ENCODE data around the gene CAMTA1. TPM values are rescaled to one million over a fixed set of nuclear protein-coding genes. Genes with fewer than 3 reads are reported as not detected.

CAMTA1 gene
- total and polyA plus RNA-seq, 9 of the 15 experiments (the other 6 are each of a cell fraction or from before 2014, with no cell fraction given) = 43.9 to 161 (median 65.9) TPM

- Histone ChIP-seq H3K36me3 (ENCODE audit: control insufficient read depth, insufficient read depth, low read length) (no peaks in the 10 kb centered on the region), H3K9ac (ENCODE audit: insufficient read depth in 1 of 2, low read depth in 2 of 2, low read length in 2 of 2) (no peak overlapping the region), H3K4me2 (ENCODE audit: insufficient read depth, low read length) (no peak overlapping the region), H3K79me2 (ENCODE audit: control insufficient read depth, insufficient read depth, low read length) (no peaks in the 10 kb centered on the region), H3K27me3 (ENCODE audit: control insufficient read depth in 2 of 2, insufficient read depth in 2 of 2, low read length in 2 of 2) (peaks cover 34 to 80% of the 10 kb centered on the region in 2 experiments), H3K4me1 (replicated peaks in 1 of 2; ENCODE audit: control insufficient read depth in 2 of 2, insufficient read depth in 2 of 2, low read length in 2 of 2) (no peaks in the 10 kb centered on the region), H2AFZ (ENCODE audit: low read depth, low read length) (no peak overlapping the region), H3K27ac (ENCODE audit: extremely low read depth, low read depth, low read length) (no peak overlapping the region), H3K4me3 (no peak overlapping the region), H3K9me1 (ENCODE audit: control insufficient read depth, insufficient read depth, low read length) (no peaks in the 10 kb centered on the region), H3K9me3 (replicated peaks; ENCODE audit: control insufficient read depth, insufficient read depth, low read depth, low read length) (no peaks in the 10 kb centered on the region), H4K20me1 (replicated peaks; ENCODE audit: control insufficient read depth, insufficient read depth, low read length) (peaks cover 3% of the 10 kb centered on the region)
- ChIA-PET CTCF (ENCODE audit: low intra/inter-chr PET ratio) (no interaction called here), POLR2A (interaction anchor here (0.8 kb wide), 1 partner anchor 142 kb away, joined by 4 read pairs; no protein-coding TSS in a partner anchor)
- in situ Hi-C loops (cut with MboI) = no loop called here
- DNase-seq (ENCODE audit: extremely low read depth in 1 of 4, low spot score in 3 of 4) (no peak), FAIRE-seq (no peak), ATAC-seq (no peak)
- intact Hi-C loops (cut with micrococcal nuclease) = loop anchor here (10.0 kb wide), 1 partner anchor 185 kb away; no protein-coding TSS in a partner anchor
- no peak for TF ChIP-seq BRF1 (IDR thresholded peaks at IDR 0.05; ENCODE audit: borderline replicate concordance, extremely low read depth, insufficient read length)
- no peak for TF ChIP-seq TEAD1 (CRISPR knock-in tag; IDR thresholded peaks at IDR 0.05)
- no peak for TF ChIP-seq CHD4 (IDR thresholded peaks at IDR 0.05; ENCODE audit: insufficient read depth, insufficient replicate concordance, low read depth, low read length, poor library complexity, severe bottlenecking)
- no peak for TF ChIP-seq ATF4 (CRISPR knock-in tag; IDR thresholded peaks at IDR 0.05)
- TF ChIP-seq NR2C1 (IDR thresholded peaks at IDR 0.05) = no peak
- no peak for TF ChIP-seq NR2C1 (tag; IDR thresholded peaks at IDR 0.05)
- no peak for TF ChIP-seq SMAD1 (IDR thresholded peaks at IDR 0.05; ENCODE audit: low read depth, low read length, partially characterized antibody)
- TF ChIP-seq JUNB (CRISPR knock-in tag; conservative IDR thresholded peaks at IDR 0.05) = no peak
- TF ChIP-seq FOXJ3 (CRISPR knock-in tag; IDR thresholded peaks at IDR 0.05) = no peak
- no peak for TF ChIP-seq STAT5B (CRISPR knock-in tag; IDR thresholded peaks at IDR 0.05)
- no peak for TF ChIP-seq KDM1A (IDR thresholded peaks at IDR 0.05)
- TF ChIP-seq ZBTB12 (CRISPR knock-in tag; IDR thresholded peaks at IDR 0.05) = no peak
- no peak for TF ChIP-seq ETV1 (tag; conservative IDR thresholded peaks at IDR 0.05; ENCODE audit: low read depth)
- no peak for TF ChIP-seq TEAD2 (tag; IDR thresholded peaks at IDR 0.05)
- TF ChIP-seq CBX3 (IDR thresholded peaks at IDR 0.05; ENCODE audit: borderline replicate concordance in 1 of 2, low read length in 2 of 2) = no peak
- TF ChIP-seq FOXK1 (CRISPR knock-in tag; IDR thresholded peaks at IDR 0.05; ENCODE audit: borderline replicate concordance) = no peak
- TF ChIP-seq ZNF165 (CRISPR knock-in tag; IDR thresholded peaks at IDR 0.05; ENCODE audit: borderline replicate concordance) = no peak
- no peak for TF ChIP-seq ZNF197 (CRISPR knock-in tag; IDR thresholded peaks at IDR 0.05; ENCODE audit: low read depth)
- TF ChIP-seq SMARCA4 (IDR thresholded peaks at IDR 0.05) = no peak
- BruUV-seq (replicated peaks) = no TSS peak
- 0% methylated on average over 11 of the region's 11 CpGs for WGBS (ENCODE audit: insufficient coverage, low coverage, missing lambda C conversion rate)
Measured at GRCh38 chr1:7459914-7460313, 674.7 kb downstream of the CAMTA1 start.
